ENCODE results near the gene ART5. TPM values are rescaled to one million over a fixed set of nuclear protein-coding genes. Genes with fewer than 3 reads are reported as not detected.

Gene ART5
- total RNA-seq, 1 donor: 0.81 TPM

Small RNA genes within 50 kb of the gene (small RNA-seq; reads per million reads assigned to genes)
- gene RF00019: not detected

Other genes starting within 250 kb of the ART5 start
- gene ART1, start 3.1 kb upstream of the ART5 start, total RNA-seq (ENCODE audit: low replicate concordance): not detected in 2 replicates
- gene CHRNA10, start 29.4 kb upstream of the ART5 start, total RNA-seq (ENCODE audit: low replicate concordance): 0.57 and 1.1 TPM in 2 replicates
- gene NUP98, start 155.6 kb upstream of the ART5 start, total RNA-seq (ENCODE audit: low replicate concordance): 66.8 and 123 TPM in 2 replicates
- 5.6 and 15.2 TPM in 2 replicates for gene PGAP2, start 166.6 kb upstream of the ART5 start, total RNA-seq (ENCODE audit: low replicate concordance)
- gene RHOG, start 199.0 kb upstream of the ART5 start, total RNA-seq (ENCODE audit: low replicate concordance): 4.8 and 19.0 TPM in 2 replicates
- 21.6 and 43.5 TPM in 2 replicates for gene STIM1, start 213.7 kb upstream of the ART5 start, total RNA-seq (ENCODE audit: low replicate concordance)